GM21528 (cell line): ENCODE data around the gene USP17L21.
"Not testable (repeated sequence)": the region's sequence is repeated elsewhere in the genome, so short reads cannot be mapped to it uniquely, and the experiment has no call there.

Experiments
- ATAC-seq: cut with Tn5 transposase; IDR thresholded peaks from one replicate; pipeline ENCODE4 v1.9.1; 2021; ENCODE audit warnings: mild to moderate bottlenecking, moderate library complexity; ENCODE audit not compliant: unreplicated experiment, low FRiP score

The USP17L21 gene

GRCh38 chr4:9262572-9262971, at the start of gene USP17L21:
USP17L21 (plus strand) TSS chr4:9262872; CDS start chr4:9262872, 0 bp downstream.
- not testable (repeated sequence) for ATAC-seq

GRCh38 chr4:9214701-9215100, 48.0 kb upstream of the USP17L21 start:
- not testable (repeated sequence) for ATAC-seq

- ATAC-seq = not testable (repeated sequence)
Observed at GRCh38 chr4:9215105-9215504, 47.6 kb upstream of the USP17L21 start, which contains the start of gene USP17L11. USP17L11 (plus strand) TSS chr4:9215405; CDS start chr4:9215405, 0 bp downstream.

GRCh38 chr4:9219852-9220251, 42.8 kb upstream of the USP17L21 start, which contains the start of gene USP17L12:
USP17L12 (plus strand) TSS chr4:9220152; CDS start chr4:9220152, 0 bp downstream.
- ATAC-seq = not testable (repeated sequence)

GRCh38 chr4:9224596-9224995, 38.1 kb upstream of the USP17L21 start, which contains the start of gene USP17L13:
USP17L13 (plus strand) TSS chr4:9224896; CDS start chr4:9224896, 0 bp downstream.
- ATAC-seq = not testable (repeated sequence)

GRCh38 chr4:9230249-9230648, 32.4 kb upstream of the USP17L21 start:
- not testable (repeated sequence) for ATAC-seq

- ATAC-seq = not testable (repeated sequence)
Observed at GRCh38 chr4:9234085-9234484, 28.6 kb upstream of the USP17L21 start, which contains the start of gene USP17L15. USP17L15 (plus strand) TSS chr4:9234385; CDS start chr4:9234385, 0 bp downstream.

GRCh38 chr4:9238461-9238860, 24.2 kb upstream of the USP17L21 start:
- not testable (repeated sequence) for ATAC-seq

GRCh38 chr4:9243579-9243978, 19.1 kb upstream of the USP17L21 start, which contains the start of gene USP17L17:
USP17L17 (plus strand) TSS chr4:9243879; CDS start chr4:9243879, 0 bp downstream.
- not testable (repeated sequence) for ATAC-seq

- not testable (repeated sequence) for ATAC-seq
Observed at GRCh38 chr4:9247953-9248680, 14.6 kb upstream of the USP17L21 start, which contains the start of gene USP17L18. USP17L18 (plus strand) TSS chr4:9248630; CDS start chr4:9248630, 0 bp downstream.

GRCh38 chr4:9253078-9253477, 9.6 kb upstream of the USP17L21 start, which contains the start of gene USP17L19:
USP17L19 (plus strand) TSS chr4:9253378; CDS start chr4:9253378, 0 bp downstream.
- ATAC-seq = not testable (repeated sequence)

- ATAC-seq = not testable (repeated sequence)
Observed at GRCh38 chr4:9257824-9258223, 4.8 kb upstream of the USP17L21 start, which contains the start of gene USP17L20. USP17L20 (plus strand) TSS chr4:9258124; CDS start chr4:9258124, 0 bp downstream.

- ATAC-seq = not testable (repeated sequence)
Observed at GRCh38 chr4:9267319-9267718, 4.6 kb downstream of the USP17L21 start, which contains the start of gene USP17L22. USP17L22 (plus strand) TSS chr4:9267619; CDS start chr4:9267619, 0 bp downstream.

GRCh38 chr4:9271719-9272118, 9.0 kb downstream of the USP17L21 start:
- not testable (repeated sequence) for ATAC-seq
